HG03108 (cell line): ENCODE results near the gene RABEP2.
"Not testable (repeated sequence)": the region's sequence is repeated elsewhere in the genome, so short reads cannot be mapped to it uniquely, and the experiment has no call there.

Source experiments
- ATAC-seq: cut with Tn5 transposase; IDR thresholded peaks from one replicate; pipeline ENCODE4 v1.9.1; 2021; ENCODE audit warnings: moderate library complexity; ENCODE audit not compliant: unreplicated experiment

Gene RABEP2

DNA sequence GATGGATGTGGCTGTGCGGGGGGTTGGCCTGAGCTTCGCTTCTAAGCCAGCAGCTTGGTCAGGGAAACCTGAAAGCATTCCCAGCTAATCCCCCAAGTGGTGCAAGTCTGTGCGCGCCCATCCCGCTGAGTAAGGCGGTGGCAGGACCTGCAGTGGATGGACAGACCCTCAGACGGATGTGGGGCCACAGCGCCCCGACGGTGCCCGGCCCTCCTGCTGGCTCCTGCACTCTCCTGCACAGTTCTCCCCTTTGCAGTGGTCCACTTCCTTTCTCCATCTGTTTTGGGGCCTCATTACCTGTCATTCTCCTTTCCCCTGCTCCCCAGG, 44.5 kb downstream of the RABEP2 start:
- no peak for ATAC-seq

DNA sequence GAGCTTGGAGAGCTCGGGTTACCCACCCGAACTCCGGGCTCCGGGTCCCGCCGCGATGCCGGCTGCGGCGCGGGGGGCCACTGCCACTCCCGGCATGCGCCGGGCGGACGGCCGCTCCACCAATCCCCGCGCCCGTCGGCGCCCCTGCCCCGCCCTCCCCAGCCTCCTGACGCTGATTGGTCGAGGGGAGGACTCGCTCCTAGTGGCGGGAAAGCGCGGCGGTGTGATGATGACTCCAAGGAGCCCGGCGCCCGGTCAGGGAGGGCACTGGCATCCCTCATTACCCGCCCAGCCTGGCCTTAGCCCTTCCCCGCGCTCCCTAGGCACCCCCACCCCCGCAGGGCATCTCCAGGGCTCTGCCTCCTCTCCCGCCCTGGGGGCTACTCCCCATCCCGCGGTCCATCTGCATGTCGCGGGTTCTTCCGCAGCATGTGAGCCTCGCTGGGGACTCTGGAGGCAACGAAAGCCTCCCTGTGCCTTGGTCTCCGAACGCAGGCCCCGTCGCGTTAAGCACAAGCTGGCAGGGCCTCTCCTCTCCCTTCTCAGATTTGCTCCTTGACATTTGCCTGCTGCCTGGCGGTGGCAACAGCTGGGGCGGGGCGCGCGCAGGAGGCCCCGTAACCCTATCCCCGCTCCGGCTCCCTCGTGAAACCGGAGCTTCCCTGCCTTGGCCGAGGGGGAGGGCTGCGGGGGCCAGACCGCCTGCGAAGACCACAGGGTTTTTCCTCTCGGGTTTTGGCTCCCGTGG, 45.0 kb downstream of the RABEP2 start:
- peak; percentile 87 for ATAC-seq

DNA sequence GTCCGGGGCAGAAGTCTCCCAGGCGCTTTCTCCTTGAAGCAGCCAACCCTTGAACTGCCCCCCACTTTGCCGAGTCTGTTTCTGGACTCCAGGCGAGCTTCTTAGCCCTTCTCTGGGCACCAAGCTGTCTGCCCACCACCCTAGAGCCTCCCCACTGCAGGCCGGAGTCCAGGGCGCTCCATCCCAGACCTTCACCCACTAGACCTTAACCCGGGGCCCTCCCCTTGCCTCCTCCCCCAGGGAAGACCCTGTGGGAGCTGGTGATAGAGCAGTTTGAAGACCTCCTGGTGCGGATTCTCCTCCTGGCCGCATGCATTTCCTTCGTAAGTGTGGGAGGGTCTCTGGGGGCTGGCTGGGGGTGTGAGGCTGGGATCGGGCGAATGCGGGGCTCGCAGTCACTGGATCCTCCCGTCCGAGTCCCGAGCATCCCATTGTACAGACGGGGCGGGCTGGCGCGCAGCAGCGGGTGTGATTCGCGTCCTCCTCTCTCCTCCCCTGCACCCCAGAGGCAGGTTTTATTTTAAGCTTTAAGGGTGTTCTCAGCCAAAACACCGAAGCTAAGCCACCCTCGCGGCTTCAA, 45.7 kb downstream of the RABEP2 start:
- ATAC-seq: no peak

DNA sequence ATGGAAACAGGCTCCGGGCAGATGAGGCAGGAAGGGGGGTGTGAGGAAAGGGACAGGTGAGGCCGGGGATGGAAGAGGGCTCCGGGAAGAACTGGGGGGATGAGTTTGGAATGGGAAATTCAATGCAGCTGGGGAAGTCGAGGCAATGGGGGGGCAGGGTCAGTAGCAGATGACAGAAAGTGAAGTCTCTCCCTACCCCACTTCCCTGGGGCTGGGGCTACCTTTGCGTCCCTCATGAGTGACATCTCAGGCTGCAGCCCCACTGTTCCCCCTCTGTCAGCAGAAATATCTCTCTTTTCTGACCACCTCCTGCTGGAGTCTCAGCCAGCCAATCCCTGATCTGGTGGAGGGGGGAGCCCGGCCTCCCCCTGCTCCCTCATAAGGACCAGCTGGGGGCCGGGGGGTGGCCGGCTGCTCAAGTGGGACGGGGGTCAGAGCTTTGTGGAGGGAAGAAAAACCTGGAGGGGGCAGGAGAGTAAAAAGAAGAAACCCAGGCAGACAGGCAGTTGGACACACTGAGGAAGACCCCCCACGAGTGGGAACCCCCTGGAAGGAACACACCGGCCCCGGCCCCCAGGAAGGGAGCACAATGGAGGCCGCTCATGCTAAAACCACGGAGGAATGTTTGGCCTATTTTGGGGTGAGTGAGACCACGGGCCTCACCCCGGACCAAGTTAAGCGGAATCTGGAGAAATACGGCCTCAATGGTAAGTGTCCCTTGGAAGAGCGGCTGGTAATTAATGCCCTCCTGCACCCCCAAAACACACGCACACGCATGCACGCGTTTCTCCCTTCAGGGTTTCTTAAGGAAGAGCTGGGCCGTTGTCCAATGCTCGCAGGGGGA, 46.7 kb downstream of the RABEP2 start, which contains the start of gene ATP2A1:
ATP2A1 (plus strand) TSS at position 406 of the 844 bp plus-strand sequence; CDS start at position 590, 184 bp downstream.
- ATAC-seq: no peak

DNA sequence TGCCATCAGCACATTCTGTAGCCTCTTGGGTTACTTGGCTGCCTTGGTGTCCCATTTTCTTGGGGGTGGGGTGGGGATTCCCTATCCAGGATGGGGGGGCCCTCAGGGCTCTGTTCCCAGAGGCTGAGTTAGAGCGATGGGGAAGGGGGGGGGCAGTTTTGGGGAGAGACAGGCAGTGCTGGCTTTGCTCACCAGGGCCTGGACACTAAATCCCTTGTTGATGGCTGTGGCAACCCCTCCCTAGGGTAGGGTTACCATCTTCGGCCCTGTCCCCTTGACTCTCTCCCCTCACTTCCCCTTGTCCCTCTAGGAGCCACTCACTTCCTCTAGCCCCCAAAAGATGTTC, 47.4 kb downstream of the RABEP2 start:
- no peak for ATAC-seq

DNA sequence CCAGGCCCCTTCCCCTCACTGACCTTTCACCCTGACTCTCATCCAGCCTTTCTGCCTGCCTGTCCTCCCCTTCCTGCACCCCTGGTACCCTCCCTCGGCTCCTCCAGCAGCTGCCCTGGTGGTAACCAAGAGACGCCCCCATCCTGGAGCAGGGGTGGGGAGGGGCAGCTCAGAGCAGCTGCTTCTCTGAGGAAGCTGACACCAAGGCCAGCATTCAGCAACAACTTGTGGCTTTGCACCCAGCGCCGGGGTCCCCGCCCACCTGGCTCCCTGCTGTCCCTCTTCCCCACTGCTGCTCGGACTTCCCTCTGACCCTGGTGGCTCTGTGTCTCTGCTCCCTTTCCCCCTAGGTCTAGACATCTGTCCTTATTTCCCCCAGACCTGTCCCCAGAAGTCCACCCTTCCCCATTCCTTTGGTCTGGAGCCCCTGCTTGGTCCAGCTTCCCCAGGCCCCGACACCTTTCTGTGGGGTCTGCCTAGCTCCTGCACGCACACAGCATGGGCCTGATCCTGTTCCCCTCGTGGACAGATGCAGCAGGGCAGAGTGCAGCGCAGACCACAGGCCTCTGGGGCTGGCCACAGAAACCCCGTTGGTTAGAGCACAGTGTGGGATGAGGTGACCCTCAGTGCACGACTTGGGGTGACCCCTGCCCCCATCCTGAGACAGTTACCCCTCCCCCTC, 47.9 kb downstream of the RABEP2 start:
- no peak for ATAC-seq

DNA sequence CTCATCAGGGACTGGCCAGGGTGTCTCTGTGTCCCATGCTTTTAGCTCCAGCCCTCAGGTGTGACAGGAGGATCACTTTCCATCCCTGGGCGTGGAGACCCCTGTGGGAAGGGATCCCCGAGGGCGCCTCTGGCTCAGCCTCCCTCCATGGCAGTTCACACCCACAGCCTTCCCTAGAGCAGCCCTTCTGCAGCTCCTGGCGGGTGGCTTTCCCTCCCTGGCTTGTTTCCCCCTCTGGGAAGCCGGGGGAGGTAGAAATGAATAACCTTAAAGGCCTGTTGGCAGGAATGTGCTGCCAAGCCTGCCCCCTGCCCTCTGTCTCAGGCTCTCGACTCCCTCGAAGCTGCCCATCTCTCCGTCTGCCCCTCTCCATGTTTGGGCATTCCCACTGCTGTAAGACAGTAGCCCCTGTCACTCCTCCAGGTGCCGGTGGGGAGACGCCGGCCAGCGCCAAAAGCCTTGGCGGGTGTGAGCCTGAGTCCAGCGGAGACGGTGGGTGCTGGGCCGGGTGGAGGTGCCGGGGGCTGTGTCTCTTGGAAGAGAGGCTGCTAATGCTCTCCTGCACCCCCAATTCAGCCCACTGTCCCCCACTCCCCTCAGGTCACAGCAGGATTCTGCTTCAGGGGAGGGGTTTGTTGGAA, 48.9 kb downstream of the RABEP2 start:
- no peak for ATAC-seq

DNA sequence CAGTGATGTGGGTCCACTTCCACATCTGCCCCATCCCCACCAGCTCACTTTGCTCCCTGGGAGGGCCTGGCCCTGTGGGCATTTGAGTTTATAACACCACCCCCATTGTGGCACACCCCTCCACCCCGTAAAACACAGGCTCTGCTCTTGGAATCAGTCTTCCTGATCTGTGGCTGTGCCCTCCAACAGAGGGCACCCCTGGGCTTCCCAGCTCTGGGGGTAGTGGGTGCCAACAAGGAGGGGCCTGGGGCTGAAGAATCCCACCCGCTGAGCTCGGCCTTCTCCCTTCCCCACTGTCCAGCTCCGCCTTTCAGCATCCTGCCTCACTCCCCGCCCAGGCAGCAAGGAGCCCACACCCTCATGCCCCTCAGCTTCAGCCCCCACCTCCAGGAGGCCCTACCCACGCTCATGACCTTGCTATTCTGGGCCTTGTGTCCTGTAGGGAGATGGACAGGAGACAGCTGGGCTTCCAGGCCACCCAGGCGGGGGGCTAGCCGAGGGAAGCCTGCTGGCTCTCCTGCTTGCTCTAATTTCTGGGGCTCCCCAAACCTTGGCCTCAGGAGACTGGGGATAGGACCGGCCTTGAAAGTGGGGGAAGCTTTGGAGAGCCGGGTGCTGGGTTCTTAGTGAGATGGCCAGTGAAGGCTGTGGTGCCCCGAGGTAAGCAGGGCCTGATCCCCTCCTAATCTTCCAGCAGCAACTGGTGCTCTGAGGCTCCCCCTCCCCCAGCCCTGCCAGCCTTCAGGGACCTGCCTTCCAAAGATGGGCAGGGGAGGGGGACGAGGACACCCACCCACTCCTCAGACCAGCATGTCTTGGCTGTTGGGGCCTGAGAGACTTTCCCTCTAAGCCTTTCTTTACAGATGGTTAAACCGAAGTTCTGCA, 49.7 kb downstream of the RABEP2 start:
- no peak for ATAC-seq

DNA sequence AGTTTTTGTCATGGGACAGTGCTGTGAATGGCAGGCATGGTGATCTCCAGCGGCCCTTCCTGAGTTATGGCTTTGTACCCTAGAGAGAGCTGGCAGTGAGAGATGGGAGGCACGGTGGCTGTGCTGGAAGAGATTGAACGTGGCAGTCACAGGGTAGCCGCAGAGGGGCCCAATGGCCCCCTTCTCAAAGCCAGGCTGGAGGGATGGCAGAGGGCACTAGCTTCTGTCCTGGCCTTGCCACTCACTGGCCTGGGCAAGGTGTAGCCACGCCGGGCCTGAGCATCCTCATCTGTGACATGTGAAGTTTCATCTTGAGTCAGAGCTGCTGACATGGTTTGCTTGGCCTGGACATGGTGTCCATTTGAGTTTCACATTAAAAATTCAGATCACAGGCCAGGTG, 50.6 kb downstream of the RABEP2 start:
- ATAC-seq: no peak

DNA sequence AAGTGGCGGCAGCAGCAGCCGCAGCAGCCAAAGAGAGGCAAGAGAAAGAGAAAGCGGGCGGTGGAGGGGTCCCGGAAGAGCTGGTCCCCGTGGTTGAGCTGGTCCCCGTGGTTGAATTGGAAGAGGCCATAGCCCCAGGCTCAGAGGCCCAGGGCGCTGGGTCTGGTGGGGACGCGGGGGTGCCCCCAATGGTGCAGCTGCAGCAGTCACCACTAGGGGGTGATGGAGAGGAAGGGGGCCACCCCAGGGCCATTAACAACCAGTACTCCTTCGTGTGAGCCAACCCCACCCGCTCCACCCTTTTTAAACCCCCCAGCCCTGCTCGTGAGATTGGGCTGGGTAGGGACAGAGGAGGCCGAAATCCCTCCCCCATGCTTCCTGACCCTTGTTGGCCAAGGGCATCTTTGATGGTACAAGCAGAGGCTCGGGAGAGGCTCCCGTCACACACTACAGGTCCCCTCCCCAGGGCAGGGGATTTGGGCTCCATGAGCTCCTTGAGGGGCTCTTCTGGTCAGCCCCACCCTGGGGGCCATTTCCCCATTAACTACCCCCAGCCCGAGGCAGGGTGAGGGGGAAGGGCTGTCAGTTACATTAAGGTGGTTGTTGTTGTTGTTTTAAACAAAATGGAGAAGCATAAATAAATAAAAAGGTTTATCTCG, 51.4 kb downstream of the RABEP2 start:
- ATAC-seq: no peak

DNA sequence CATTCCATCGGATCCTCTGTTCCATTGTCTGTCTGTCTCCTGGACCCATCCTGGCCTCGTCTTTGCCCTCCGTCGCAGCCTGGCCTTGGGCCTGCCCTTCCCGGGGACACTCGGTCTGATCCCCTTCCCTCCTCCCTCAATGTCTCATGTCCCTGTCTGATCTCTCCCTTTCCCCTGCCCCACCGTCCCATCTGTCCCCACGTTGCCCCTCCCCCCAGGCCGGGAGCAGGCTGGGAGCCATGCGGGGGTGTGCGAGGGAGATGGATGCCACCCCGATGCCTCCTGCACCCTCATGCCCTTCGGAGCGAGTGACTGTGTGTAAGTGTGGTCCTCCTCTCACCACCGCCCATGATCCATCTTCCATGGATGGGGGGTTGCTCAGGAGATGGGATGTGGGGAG, 52.1 kb downstream of the RABEP2 start:
- ATAC-seq: no peak

DNA sequence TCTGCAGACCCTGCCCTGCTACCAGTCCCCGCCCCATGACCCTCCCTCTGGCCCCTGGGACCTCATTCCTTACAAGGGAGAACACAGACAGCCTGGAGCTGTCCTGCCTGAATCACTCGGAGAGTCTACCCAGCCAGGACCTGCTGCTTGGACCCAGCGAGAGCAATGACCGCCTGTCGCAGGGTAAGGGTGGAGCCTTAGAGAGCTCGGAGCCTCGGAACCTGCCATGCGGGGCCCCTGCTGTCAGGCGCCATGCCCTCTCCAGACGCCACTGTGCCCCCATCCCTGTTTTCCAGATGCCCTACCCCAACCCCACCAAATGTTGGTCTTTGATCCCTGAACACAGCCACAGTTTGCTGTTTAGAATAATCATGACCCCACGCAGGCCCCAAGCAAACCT, 55.8 kb downstream of the RABEP2 start:
- no peak for ATAC-seq

DNA sequence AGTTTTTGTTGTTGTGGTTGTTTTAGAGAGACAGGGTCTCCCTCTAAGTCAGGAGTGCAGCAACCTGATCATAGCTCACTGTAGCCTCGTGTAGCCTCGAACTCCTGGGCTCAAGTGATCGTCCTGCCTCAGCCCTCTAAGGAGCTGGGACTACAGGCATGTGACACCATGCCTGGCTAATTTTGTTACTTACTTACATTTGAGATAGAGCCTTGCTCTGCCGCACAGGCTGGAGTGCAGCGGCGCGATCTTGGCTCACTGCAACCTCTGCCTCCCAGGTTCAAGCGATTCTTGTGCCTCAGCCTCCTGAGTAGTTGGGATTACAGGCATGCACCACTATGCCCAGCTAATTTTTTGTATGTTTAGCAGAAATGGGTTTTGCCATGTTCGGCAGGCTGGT, 57.4 kb downstream of the RABEP2 start:
- ATAC-seq: not testable (repeated sequence)

DNA sequence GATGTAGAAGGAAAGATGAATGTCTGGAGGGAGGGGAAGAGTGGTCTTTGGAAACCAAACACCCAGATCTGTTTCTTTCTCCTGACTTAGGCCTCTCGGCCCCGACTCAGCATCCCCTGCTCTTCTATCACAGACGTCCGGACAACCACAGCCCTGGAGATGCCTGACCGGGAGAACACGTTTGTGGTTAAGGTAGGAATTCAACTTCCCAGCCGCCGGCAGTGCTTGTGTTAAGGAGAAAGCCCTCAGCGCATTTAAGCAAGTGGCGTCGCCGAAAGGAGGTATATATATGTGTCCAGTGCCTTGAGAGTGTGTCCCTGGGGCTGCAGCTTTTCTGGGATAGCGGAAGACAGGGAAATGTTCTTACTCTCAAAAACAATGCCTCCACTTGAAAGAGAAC, 57.8 kb downstream of the RABEP2 start:
- no peak for ATAC-seq

DNA sequence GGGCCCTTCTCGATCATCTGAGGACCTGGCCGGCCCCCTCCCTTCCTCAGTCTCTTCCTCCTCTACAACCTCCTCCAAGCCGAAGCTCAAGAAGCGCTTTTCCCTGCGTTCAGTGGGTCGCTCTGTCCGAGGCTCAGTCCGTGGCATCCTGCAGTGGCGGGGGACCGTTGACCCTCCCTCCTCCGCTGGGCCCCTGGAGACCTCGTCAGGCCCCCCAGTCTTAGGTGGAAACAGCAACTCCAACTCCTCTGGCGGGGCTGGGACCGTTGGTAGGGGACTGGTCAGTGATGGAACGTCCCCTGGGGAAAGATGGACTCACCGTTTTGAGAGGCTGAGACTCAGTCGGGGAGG, 58.6 kb downstream of the RABEP2 start:
- no peak for ATAC-seq

DNA sequence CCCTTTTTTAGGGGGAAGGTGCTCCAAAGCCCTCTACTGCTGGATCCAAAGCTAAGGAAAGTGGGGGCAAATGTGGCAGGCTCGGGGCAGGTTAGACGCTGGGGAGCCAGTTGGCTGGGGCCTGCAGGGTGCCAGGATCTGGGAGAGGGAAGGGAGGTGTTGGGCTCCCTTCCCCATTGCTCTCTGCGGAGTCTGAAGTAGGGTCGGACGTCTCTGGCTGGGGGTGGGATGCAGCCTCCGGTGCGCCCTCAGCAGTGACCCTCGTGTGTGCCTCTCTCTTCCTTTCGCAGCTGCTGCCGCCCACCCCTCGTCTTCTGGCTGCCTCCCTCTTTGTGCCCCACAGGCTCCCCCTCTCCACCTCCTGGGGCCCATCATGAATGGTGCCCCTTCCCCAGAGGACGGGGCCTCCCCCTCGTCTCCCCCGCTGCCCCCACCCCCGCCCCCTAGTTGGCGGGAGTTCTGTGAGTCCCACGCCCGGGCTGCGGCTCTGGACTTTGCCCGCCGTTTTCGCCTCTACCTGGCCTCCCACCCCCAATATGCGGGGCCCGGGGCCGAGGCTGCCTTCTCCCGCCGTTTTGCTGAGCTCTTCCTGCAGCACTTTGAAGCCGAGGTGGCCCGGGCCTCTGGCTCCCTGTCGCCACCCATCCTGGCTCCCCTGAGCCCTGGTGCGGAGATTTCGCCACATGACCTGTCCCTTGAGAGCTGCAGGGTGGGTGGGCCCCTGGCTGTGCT, 59.1 kb downstream of the RABEP2 start:
- ATAC-seq: no peak

DNA sequence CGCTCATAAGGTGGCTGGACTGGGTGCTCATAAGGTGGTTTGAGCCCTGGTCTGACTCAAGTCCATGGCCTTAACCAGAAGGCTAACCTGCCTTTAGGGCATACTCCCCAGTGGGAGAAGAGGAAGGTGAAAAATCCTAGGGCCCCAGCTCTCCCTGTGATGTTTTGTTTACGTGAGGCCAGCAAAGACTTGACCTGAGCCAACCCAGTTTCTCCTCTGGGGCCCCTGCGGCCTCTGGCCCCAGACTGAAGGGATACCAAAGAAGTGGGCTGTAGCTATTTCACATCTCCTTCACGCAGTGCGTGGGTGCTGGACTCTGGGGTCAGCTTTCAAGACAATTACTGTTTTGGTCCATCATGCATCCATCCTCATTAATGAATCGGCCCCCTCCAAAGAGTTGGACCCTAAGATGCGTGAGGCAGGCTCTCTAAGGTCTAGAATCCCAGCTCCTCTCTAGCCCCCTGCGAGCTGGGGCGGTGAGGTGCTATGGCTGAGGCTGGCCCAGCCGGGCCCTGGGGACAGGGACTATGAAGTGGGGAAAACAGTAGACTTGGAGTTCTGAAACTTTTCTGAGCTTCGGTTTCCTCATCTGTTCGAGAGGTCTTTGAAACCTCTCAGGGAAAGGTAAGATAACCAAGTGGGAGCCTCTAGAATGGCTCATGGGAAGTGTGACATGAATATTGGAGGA, 59.9 kb downstream of the RABEP2 start:
- no peak for ATAC-seq
